ENCODE measurements around the gene HAUS8.
A peak's percentile ranks its signal among the peaks of the same experiment; 100 is the strongest.

The HAUS8 gene

GRCh38 chr19:17088552-17088951 lies 13.3 kb upstream of the HAUS8 start:
- peaks cover 56% of the 10 kb centered on the region for H3K4me1 Mint-ChIP-seq (ENCODE audit: low read depth)
- no peak for DNase-seq
- peaks cover 42% of the 10 kb centered on the region for H3K36me3 Mint-ChIP-seq (ENCODE audit: low read depth)

GRCh38 chr19:17086834-17087233 lies 11.6 kb upstream of the HAUS8 start:
- H3K27ac Mint-ChIP-seq, result no peak overlapping the region
- H3K27me3 Mint-ChIP-seq, result no peaks in the 10 kb centered on the region
- peaks cover 51% of the 10 kb centered on the region for H3K36me3 Mint-ChIP-seq (ENCODE audit: low read depth)
- H3K4me3 Mint-ChIP-seq, result no peak overlapping the region
- peaks cover 61% of the 10 kb centered on the region for H3K4me1 Mint-ChIP-seq (ENCODE audit: low read depth)
- H3K9me3 Mint-ChIP-seq, result no peaks in the 10 kb centered on the region
- no peak for DNase-seq

More at GRCh38 chr19:17088552-17088951, 13.3 kb upstream of the HAUS8 start:
- H3K27me3 Mint-ChIP-seq, result no peaks in the 10 kb centered on the region
- H3K27ac Mint-ChIP-seq, result peak overlapping the region; percentile 24
- no peaks in the 10 kb centered on the region for H3K9me3 Mint-ChIP-seq
- H3K4me3 Mint-ChIP-seq, result no peak overlapping the region

DNA sequence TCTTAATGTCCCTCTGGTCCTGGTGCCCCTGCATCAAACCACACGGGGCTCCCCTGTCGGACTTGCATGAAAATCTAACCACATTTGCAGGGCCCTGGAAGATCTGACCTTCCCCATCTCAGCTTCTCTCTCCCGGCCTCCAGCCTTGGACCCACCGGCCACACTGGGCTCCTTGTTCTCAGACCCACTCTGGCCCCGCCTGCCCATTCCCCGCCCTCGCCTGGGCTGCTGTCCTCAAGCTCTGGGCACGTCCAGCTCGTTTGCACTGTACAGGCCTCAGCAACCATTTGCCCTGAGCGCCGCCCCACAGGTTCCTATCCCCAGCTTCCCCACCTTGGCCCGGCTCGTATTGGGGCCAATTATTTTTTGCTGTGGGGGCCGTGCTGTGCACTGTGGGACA lies 10.9 kb upstream of the HAUS8 start:
- Mint-ChIP-seq H3K4me3 (no peak overlapping the region), H3K27ac (no peak overlapping the region), H3K9me3 (no peaks in the 10 kb centered on the region), H3K36me3 (ENCODE audit: low read depth) (peaks cover 53% of the 10 kb centered on the region), H3K27me3 (no peaks in the 10 kb centered on the region), H3K4me1 (ENCODE audit: low read depth) (peaks cover 65% of the 10 kb centered on the region)
- DNase-seq, result no peak

DNA sequence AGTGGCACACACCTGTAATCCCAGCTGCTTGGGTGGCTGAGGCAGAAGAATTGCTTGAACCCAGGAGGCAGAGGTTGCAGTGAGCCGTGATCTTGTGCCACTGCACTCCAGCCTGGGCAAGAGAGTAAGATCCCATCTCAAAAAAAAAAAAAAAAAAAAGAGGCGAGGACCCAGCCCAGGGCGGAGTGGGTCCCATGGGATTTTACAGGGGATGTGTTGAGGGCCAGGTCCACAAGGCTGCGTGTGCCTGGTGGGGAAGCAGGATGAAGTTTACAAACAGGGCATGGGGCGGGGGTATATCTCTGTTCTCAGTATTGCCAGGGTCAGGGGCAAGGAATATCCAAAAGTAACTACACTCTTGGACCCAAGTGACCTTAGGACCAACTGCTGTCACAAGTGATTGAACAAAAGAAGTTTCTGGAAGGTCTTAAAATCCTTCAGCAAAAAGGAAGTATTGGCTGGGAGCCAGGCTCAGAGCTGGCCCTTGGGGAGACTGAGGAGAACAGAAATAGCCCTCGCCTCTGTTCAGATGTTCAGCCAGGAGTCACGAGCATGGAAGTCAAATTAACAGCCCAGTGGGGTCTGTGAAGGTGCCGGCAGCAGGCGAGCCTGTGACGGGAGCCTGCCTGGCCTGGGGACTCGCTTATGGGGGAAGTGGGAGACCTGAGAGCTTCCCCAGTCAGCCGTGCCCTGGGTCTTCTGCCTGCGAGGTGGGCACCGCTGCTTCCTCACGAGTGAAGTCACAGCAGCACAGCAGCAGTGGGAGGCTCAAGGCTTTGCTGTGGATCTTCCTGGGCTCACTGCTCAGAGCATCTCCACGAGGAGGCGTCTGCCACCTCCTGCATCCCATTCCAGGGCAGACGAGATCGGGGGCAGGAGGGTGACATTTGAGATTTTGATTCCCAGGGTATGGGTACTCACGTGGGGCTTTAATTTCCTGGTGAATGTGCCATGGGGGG lies 6.7 kb upstream of the HAUS8 start:
- no peak for DNase-seq
- Mint-ChIP-seq H3K9me3 (no peaks in the 10 kb centered on the region), H3K4me1 (ENCODE audit: low read depth) (peaks cover 70% of the 10 kb centered on the region), H3K27ac (peak overlapping the region; percentile 59), H3K36me3 (ENCODE audit: low read depth) (peaks cover 45% of the 10 kb centered on the region), H3K4me3 (no peak overlapping the region), H3K27me3 (no peaks in the 10 kb centered on the region)

DNA sequence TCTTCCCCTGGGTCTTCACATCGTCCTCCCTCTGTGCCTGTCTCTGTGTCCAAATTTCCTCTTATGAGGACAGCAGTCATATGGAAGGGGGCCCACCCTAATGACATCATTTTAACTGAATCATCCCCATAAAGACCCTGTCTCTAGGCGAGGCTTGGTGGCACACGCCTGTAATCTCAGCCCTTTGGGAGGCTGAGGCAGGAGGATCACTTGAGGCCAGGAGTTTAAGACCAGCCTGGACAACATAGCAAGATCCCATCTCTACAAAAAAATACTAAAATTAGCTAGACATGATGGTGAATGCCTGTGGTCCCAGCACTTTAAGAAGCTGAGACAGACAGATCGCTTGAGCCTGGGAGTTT lies 5.2 kb upstream of the HAUS8 start:
- Mint-ChIP-seq H3K27me3 (no peaks in the 10 kb centered on the region), H3K27ac (peak overlapping the region; percentile 93), H3K4me1 (ENCODE audit: low read depth) (peaks cover 69% of the 10 kb centered on the region), H3K4me3 (peak overlapping the region; percentile 60), H3K36me3 (ENCODE audit: low read depth) (peaks cover 44% of the 10 kb centered on the region), H3K9me3 (no peaks in the 10 kb centered on the region)
- DNase-seq, result no peak

DNA sequence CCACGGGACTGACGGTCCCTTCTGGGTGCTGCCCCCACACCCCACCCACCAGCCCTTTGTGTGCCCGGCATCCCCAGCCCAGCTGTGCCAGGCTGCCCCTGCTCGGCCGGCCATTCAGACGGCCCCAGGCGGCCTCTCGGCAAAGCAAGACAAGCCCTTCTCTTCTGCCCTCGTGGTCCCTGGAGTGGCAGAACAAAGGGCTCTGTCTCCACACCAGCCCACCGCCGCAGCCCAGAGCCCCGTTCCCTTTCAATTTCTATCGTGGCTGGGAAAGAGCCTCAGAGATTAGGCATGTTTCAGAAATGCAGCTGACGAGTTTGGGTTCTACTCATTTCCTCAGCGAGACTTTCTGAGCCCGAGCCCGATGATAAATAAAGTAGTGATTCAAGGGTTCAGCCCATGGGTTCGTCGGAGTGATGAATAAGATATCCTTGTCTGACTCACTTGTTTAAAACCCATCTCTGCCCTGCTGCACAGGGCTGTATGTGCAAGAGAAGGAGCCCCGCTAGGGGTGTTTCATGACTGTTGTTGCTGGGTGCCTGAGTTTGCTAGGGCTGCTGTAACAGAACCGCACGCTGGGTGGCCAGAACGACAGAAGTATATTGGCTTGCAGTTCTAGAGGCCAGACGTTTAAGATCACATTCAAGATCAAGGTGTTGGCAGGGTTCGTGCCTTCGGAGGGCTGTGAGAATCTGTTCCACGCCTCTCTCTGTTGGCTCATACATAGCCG lies 4.6 kb upstream of the HAUS8 start:
- Mint-ChIP-seq H3K36me3 (ENCODE audit: low read depth) (peaks cover 43% of the 10 kb centered on the region), H3K27ac (peak overlapping the region; percentile 93), H3K4me1 (ENCODE audit: low read depth) (peaks cover 65% of the 10 kb centered on the region), H3K27me3 (no peaks in the 10 kb centered on the region), H3K4me3 (peak overlapping the region; percentile 74), H3K9me3 (no peaks in the 10 kb centered on the region)
- DNase-seq, result peak; percentile 80

- H3K9me3 Mint-ChIP-seq, result no peaks in the 10 kb centered on the region
- H3K27me3 Mint-ChIP-seq, result no peaks in the 10 kb centered on the region
- H3K4me3 Mint-ChIP-seq, result peak overlapping the region; percentile 74
- H3K27ac Mint-ChIP-seq, result peak overlapping the region; percentile 93
- peaks cover 73% of the 10 kb centered on the region for H3K4me1 Mint-ChIP-seq (ENCODE audit: low read depth)
- no peak for DNase-seq
- H3K36me3 Mint-ChIP-seq (ENCODE audit: low read depth), result peaks cover 47% of the 10 kb centered on the region
These were observed 3.9 kb upstream of the HAUS8 start for GRCh38 chr19:17078920-17079709.

DNA sequence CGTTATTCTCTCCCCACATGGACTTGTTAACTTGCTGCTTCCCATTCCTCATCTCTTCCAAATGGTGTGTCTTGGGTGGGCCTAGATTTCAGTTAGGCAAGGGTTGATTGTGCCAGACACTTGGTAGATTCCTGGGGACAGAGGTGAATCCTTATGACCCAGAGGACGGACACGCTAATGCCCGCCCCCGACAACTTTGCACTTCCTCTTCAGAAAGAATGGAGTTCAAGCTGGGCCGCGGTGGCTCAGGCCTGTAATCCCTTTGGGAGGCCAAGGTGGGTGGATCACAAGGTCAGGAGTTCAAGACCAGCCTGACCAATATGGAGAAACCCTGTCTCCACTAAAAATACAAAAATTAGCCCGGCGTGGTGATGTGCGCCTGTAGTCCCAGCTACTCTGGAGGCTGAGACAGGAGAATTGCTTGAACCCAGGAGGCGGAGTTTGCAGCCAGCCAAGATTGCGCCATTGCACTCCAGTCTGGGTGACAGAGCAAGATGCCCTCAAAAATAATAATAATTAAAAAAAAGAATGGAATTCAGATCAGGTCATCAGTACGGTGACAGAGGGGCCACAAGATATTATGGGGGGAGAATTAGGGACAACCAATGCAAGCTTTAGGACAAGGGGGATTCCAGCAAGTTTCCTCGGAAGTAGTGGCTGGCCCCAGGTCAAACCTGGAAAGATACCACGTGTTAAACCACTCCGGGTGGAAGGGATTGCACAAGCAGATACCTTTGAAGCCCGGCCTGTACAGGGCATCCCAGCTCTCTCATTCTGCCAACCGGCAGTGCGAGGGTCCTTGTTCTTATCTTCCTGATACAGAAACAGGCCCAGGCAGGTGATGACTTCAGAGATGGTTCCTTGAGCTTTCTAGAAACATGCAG lies 3.0 kb upstream of the HAUS8 start:
- peaks cover 79% of the 10 kb centered on the region for H3K4me1 Mint-ChIP-seq (ENCODE audit: low read depth)
- H3K4me3 Mint-ChIP-seq, result peak overlapping the region; percentile 98
- H3K9me3 Mint-ChIP-seq, result no peaks in the 10 kb centered on the region
- DNase-seq, result no peak
- H3K36me3 Mint-ChIP-seq (ENCODE audit: low read depth), result peaks cover 52% of the 10 kb centered on the region
- no peaks in the 10 kb centered on the region for H3K27me3 Mint-ChIP-seq
- peak overlapping the region; percentile 93 for H3K27ac Mint-ChIP-seq

DNA sequence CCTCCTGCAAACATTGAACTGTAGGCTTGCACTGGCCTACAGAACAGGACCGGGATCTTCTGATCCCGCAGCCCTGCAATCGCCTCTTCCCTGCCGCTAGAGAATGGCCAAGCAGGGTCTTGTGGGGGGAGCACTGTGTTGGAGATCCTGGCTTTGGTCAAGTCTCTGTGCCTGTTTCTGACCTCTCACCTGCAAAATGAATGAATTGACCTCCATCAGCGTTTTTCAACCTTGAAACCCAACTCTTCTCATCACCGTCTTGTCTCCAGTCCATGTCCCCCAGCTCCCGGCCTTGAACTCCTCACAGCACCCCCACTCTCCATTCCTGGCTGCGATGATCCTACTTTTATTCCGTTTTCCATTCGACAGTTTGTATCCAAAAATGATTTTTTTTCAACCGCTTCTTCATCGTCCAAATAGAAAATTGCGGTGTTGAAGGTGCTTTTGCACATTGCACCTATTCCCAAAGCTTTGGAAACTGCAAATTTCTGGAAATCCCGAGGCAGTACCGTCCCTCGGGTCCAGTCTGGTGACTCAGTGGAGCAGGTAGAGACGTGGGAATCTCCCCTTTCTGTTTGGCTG lies 2.3 kb upstream of the HAUS8 start:
- peaks cover 79% of the 10 kb centered on the region for H3K4me1 Mint-ChIP-seq (ENCODE audit: low read depth)
- peaks cover 52% of the 10 kb centered on the region for H3K36me3 Mint-ChIP-seq (ENCODE audit: low read depth)
- H3K4me3 Mint-ChIP-seq, result peak overlapping the region; percentile 98
- no peaks in the 10 kb centered on the region for H3K9me3 Mint-ChIP-seq
- no peak overlapping the region for H3K27ac Mint-ChIP-seq
- no peak for DNase-seq
- H3K27me3 Mint-ChIP-seq, result no peaks in the 10 kb centered on the region

- Mint-ChIP-seq H3K36me3 (ENCODE audit: low read depth) (peaks cover 53% of the 10 kb centered on the region), H3K4me3 (peak overlapping the region; percentile 98), H3K27me3 (no peaks in the 10 kb centered on the region), H3K27ac (peak overlapping the region; percentile 93), H3K4me1 (ENCODE audit: low read depth) (peaks cover 71% of the 10 kb centered on the region), H3K9me3 (no peaks in the 10 kb centered on the region)
- DNase-seq, result peak; percentile 57
These were observed 1.3 kb upstream of the HAUS8 start for GRCh38 chr19:17076543-17076991.

GRCh38 chr19:17075864-17076542 lies 751 bp upstream of the HAUS8 start:
- no peaks in the 10 kb centered on the region for H3K9me3 Mint-ChIP-seq
- peak overlapping the region; percentile 98 for H3K4me3 Mint-ChIP-seq
- H3K4me1 Mint-ChIP-seq (ENCODE audit: low read depth), result peaks cover 68% of the 10 kb centered on the region
- peak; percentile 66 for DNase-seq
- peaks cover 59% of the 10 kb centered on the region for H3K36me3 Mint-ChIP-seq (ENCODE audit: low read depth)
- H3K27ac Mint-ChIP-seq, result peak overlapping the region; percentile 93
- H3K27me3 Mint-ChIP-seq, result no peaks in the 10 kb centered on the region

GRCh38 chr19:17074634-17075034 lies 618 bp downstream of the HAUS8 start:
- Mint-ChIP-seq H3K4me3 (peak overlapping the region; percentile 98), H3K36me3 (ENCODE audit: low read depth) (peaks cover 72% of the 10 kb centered on the region), H3K9me3 (no peaks in the 10 kb centered on the region), H3K4me1 (ENCODE audit: low read depth) (peaks cover 58% of the 10 kb centered on the region), H3K27me3 (no peaks in the 10 kb centered on the region), H3K27ac (peak overlapping the region; percentile 100)
- peak; percentile 46 for DNase-seq

Measured in activated T-cell treated with anti-CD3 and anti-CD28 coated beads, Interleukin-2, amount 50 U/mL, for 24 hours (primary cell).